Tibial nerve (tissue), 4 donors: ENCODE data around the gene ADRA1B. TPM values are rescaled to one million over a fixed set of nuclear protein-coding genes. Genes with fewer than 3 reads are reported as not detected.
"Not testable (repeated sequence)": the region's sequence is repeated elsewhere in the genome, so short reads cannot be mapped to it uniquely, and the experiment has no call there.

Source experiments
- DNase-seq, 2 donors: peaks; one replicate each; pipeline ENCODE4 v3.0.0-alpha.2; 2019; ENCODE audit warnings: low spot score in 2 of 2
- H3K27ac ChIP-seq, 4 donors: fragments of 200-600 bp; sonication (generic) in 3 of 4; one replicate each; pipeline ENCODE4 v1.5.1; 2017 to 2019; ENCODE audit warnings: mild to moderate bottlenecking in 1 of 4
- H3K27me3 ChIP-seq, 2 donors: fragments of 200-600 bp; sonication (generic) in 1 of 2; one replicate each; pipeline versions ENCODE4 v1.5.1 to v1.6.0; 2017 to 2019
- H3K36me3 ChIP-seq, 3 donors: fragments of 200-600 bp; sonication (generic); one replicate each; pipeline ENCODE4 v1.5.1; 2018 to 2019
- H3K4me1 ChIP-seq, 4 donors: fragments of 200-600 bp; sonication (generic) in 3 of 4; one replicate each; pipeline ENCODE4 v1.5.1; 2017 to 2019
- H3K4me3 ChIP-seq, 4 donors: fragments of 200-600 bp; sonication (generic) in 3 of 4; one replicate each; pipeline ENCODE4 v1.5.1; 2017 to 2019; ENCODE audit warnings: mild to moderate bottlenecking in 1 of 4, moderate library complexity in 1 of 4
- H3K9me3 ChIP-seq, 4 donors: fragments of 200-600 bp; sonication (generic) in 3 of 4; one replicate each; pipeline ENCODE4 v1.5.1; 2017 to 2019
- EP300 ChIP-seq, 2 donors: sonication (generic); formaldehyde crosslinking; IDR thresholded peaks; one replicate each; pipeline ENCODE4 v1.6.1; 2017; ENCODE audit warnings: antibody characterized with exemption in 2 of 2, mild to moderate bottlenecking in 1 of 2
- POLR2A ChIP-seq, 2 donors: fragments of 450-650 bp; IDR thresholded peaks; one replicate each; pipeline ENCODE4 v1.6.1; 2017; ENCODE audit warnings: antibody characterized with exemption in 2 of 2, mild to moderate bottlenecking in 2 of 2, moderate library complexity in 2 of 2
- WGBS, 2 donors: methylation state at CpG; one replicate each; pipeline ENCODE4 v1.1.5; 2018; 5-methylcytosine and 5-hydroxymethylcytosine counted together
- total RNA-seq, 4 donors: library from RNA; depleted of rRNA; stranded (reverse); fragments of >200 nt; gene quantifications; one replicate each; pipeline ENCODE4 v1.1.0, GENCODE V29; 2016
- TF ChIP-seq, protein P1 (sequence below), 5 experiments: fragments of 200-600 bp in 3 of 5; fragments of 450-650 bp in 2 of 5; sonication (generic) in 3 of 5; IDR thresholded peaks; one replicate each; pipeline ENCODE4 v1.5.1; 2016 to 2019; ENCODE audit warnings: antibody characterized with exemption in 5 of 5, mild to moderate bottlenecking in 3 of 5, moderate library complexity in 2 of 5

Gene ADRA1B
- total RNA-seq, 4 donors from 2014 or later, result 3.6 to 6.9 (median 6.2) TPM

DNA sequence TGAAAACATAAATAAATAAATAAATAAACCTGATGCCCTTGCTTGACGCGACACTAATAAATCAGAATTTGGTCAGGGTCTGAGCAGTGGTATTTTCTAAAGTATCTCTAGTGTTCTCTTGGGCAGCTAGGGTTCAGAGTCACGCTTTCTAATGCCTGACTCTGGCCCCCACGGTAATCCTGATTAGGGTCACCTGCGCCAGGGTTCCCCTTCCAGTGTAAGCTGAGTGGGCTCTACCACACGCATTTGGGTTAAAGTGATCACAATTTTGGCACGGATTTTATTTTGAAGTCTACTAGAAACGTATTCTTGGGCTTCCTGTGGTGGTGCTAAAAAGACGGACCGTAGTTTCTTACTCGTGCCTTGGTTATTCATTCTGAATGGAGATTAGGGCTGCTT is 93.3 kb downstream of the ADRA1B start:
- Histone ChIP-seq H3K4me3 (peak overlapping the region; percentile 61 to 90 (median 75)), H3K27ac (peak overlapping the region; percentile 63 to 89 (median 87)), H3K9me3 (no peaks in the 10 kb centered on the region), H3K27me3 (no peaks in the 10 kb centered on the region), H3K36me3 (peaks cover 0 to 36% (median 6%) of the 10 kb centered on the region in 3 donors), H3K4me1 (peaks cover 0 to 25% (median 12%) of the 10 kb centered on the region in 4 donors)
- TF ChIP-seq POLR2A (IDR thresholded peaks at IDR 0.05) (no peak), EP300 (IDR thresholded peaks at IDR 0.05) (no peak)
- TF ChIP-seq, protein P1, sequence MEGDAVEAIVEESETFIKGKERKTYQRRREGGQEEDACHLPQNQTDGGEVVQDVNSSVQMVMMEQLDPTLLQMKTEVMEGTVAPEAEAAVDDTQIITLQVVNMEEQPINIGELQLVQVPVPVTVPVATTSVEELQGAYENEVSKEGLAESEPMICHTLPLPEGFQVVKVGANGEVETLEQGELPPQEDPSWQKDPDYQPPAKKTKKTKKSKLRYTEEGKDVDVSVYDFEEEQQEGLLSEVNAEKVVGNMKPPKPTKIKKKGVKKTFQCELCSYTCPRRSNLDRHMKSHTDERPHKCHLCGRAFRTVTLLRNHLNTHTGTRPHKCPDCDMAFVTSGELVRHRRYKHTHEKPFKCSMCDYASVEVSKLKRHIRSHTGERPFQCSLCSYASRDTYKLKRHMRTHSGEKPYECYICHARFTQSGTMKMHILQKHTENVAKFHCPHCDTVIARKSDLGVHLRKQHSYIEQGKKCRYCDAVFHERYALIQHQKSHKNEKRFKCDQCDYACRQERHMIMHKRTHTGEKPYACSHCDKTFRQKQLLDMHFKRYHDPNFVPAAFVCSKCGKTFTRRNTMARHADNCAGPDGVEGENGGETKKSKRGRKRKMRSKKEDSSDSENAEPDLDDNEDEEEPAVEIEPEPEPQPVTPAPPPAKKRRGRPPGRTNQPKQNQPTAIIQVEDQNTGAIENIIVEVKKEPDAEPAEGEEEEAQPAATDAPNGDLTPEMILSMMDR (IDR thresholded peaks at IDR 0.05), result no peak
- no peak for DNase-seq
- WGBS, 2 donors, result 2 to 4% methylated on average over 11 of the region's 11 CpGs

DNA sequence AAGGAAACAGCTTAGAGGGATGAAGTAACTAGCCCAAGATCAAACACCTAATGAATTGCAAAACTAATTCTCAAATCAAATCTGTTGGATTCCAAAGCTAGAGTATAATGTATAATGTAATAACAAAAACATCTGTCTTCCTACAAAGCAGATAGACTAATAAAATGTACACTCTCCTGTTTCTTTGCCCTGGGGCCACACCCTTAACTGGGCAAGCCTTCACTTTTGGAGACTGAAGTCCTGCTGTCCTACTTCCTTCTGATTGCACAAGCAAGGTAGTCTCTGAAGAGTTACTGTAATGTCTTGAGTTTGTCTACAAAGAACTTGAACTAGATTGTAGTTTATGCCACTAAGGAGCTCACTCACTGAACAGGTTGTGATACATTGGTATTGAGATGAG is 95.2 kb downstream of the ADRA1B start:
- H3K27ac ChIP-seq, result no peak overlapping the region
- TF ChIP-seq, protein P1 (IDR thresholded peaks at IDR 0.05), result no peak
- TF ChIP-seq POLR2A (IDR thresholded peaks at IDR 0.05), result no peak
- no peak for TF ChIP-seq EP300 (IDR thresholded peaks at IDR 0.05)
- H3K9me3 ChIP-seq, result no peaks in the 10 kb centered on the region
- no peaks in the 10 kb centered on the region for H3K27me3 ChIP-seq
- peaks cover 0 to 53% (median 6%) of the 10 kb centered on the region in 3 donors for H3K36me3 ChIP-seq
- DNase-seq, result no peak
- no peak overlapping the region for H3K4me3 ChIP-seq
- H3K4me1 ChIP-seq, result peaks cover 0 to 25% (median 12%) of the 10 kb centered on the region in 4 donors

DNA sequence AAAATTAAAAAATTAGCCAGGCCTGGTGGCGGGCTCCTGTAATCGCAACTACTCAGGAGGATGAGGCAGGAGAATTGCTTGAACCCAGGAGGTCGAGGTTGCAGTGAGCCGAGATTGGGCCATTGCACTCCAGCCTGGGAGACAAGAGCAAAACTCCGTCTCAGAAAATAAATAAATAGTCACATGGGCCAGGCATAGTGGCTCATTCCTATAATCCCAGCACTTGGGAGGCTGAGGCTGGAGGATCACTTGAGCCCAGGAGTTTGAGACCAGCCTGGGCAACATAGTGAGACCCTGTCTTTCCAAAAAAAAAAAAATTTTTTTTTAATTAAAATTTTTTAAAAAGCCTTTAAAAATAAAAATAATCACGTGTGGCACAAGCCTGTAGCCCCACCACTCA is 97.9 kb downstream of the ADRA1B start:
- DNase-seq, H3K4me3 ChIP-seq, H3K9me3 ChIP-seq, H3K27ac ChIP-seq, H3K27me3 ChIP-seq: not testable (repeated sequence)
- 91 to 93% methylated on average over 6 of the region's 6 CpGs for WGBS, 2 donors
- Histone ChIP-seq H3K36me3 (peaks cover 0 to 75% (median 6%) of the 10 kb centered on the region in 3 donors), H3K4me1 (peaks cover 0 to 25% (median 12%) of the 10 kb centered on the region in 4 donors)

DNA sequence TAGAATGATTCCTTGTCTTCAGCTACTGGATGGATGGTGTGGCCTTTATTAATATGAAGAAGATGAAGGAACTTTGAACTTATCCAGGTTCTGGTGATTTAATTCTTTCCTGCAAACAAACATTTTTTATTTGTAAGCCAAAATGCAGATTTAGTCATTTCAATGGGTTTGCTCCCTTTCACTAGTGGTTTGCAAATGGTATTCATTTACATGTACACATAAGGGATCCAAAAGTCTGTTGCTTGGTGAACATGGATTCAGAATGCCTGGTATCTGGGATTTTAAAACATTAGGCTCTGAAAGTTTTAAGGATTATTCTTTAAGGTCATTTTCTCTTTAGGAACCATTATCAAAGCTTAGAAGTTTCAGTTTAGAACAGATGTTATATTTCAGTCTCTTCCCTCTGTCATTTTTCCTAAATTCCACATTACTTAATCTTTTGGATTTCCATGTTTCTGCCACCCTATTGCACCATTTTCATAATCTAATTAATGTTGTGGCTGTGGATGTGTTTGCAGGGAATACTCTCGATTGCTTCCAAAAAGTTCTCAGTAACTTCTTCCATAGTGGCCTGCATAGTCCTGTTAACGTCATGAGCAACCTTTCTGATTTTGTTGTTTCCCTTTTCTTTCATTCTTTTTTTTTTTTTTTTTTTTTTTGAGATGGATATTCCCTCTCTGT is 102.8 kb downstream of the ADRA1B start:
- Histone ChIP-seq H3K4me3 (no peak overlapping the region), H3K36me3 (peaks cover 0 to 71% (median 0%) of the 10 kb centered on the region in 3 donors)

DNA sequence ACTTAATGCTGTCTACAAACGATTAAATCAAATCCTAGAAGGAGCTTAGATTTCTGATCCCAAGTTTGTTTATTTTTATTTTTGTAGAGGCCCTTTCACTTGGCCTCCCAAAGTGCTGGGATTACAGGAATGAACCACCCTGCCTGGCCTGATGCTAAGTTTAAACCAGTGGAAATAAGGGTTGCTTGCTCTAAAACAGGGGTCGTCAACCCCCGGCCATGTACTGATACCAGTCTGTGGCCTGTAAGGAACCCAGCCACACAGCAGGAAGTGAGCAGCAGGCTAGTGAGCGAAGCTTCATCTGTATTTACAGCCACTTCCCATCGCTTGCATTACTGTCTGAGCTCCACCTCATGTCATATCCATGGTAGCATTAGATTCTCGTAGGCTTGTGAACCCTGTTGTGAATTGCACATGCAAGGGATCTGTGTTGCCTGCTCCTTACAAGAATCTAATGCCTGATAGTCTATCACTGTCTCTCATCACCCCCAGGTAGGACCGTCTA is 104.0 kb downstream of the ADRA1B start:
- Histone ChIP-seq H3K36me3 (peaks cover 0 to 69% (median 0%) of the 10 kb centered on the region in 3 donors), H3K27me3 (no peaks in the 10 kb centered on the region), H3K4me1 (peaks cover 0 to 29% (median 0%) of the 10 kb centered on the region in 4 donors), H3K4me3 (no peak overlapping the region), H3K9me3 (no peaks in the 10 kb centered on the region), H3K27ac (no peak overlapping the region)
- TF ChIP-seq POLR2A (IDR thresholded peaks at IDR 0.05), result no peak
- TF ChIP-seq EP300 (IDR thresholded peaks at IDR 0.05), result no peak
- TF ChIP-seq, protein P1 (IDR thresholded peaks at IDR 0.05), result no peak
- DNase-seq, result no peak
- 77 to 80% methylated on average over 7 of the region's 7 CpGs for WGBS, 2 donors

More for the DNA sequence above, 102.8 kb downstream of the ADRA1B start:
- TF ChIP-seq, protein P1 (IDR thresholded peaks at IDR 0.05), result no peak
- TF ChIP-seq POLR2A (IDR thresholded peaks at IDR 0.05) (no peak), EP300 (IDR thresholded peaks at IDR 0.05) (no peak)
- Histone ChIP-seq H3K27me3 (no peaks in the 10 kb centered on the region), H3K27ac (no peak overlapping the region), H3K4me1 (peaks cover 0 to 24% (median 0%) of the 10 kb centered on the region in 4 donors), H3K9me3 (no peaks in the 10 kb centered on the region)
- 92 to 96% methylated on average over 2 of the region's 2 CpGs for WGBS, 2 donors
- no peak for DNase-seq
